Endothelial cell of umbilical vein (primary cell): ENCODE data around the gene KRT79. TPM values are rescaled to one million over a fixed set of nuclear protein-coding genes. Genes with fewer than 3 reads are reported as not detected.

ENCODE experiments used
- BruUV-seq: library from RNA; stranded (reverse); fragments of 400-500 nt; replicated peaks from 2 replicates; lab custom pipeline; 2021; lab: Mats Ljungman, UMichigan
- CTCF ChIA-PET: fragments of 300-600, 350-600 bp; sonication (Branson Sonifier 250); formaldehyde crosslinking; loops from one replicate; lab custom pipeline; 2021; ENCODE audit warnings: antibody characterized with exemption, inconsistent platforms; lab: Charles Lee
- POLR2A ChIA-PET: fragments of 300-600, 350-600 bp; sonication (Branson Sonifier 250); formaldehyde crosslinking; loops from one replicate; lab custom pipeline; 2021; ENCODE audit warnings: antibody characterized with exemption, inconsistent platforms; lab: Charles Lee
- DNase-seq: peaks from one replicate; pipeline ENCODE4 v3.0.0-alpha.2; 2011; ENCODE audit warnings: low read depth, low spot score
- FAIRE-seq: peaks from 2 replicates; lab custom pipeline; 2011; peaks lifted over from hg19 to GRCh38; lab: Jason Lieb, UNC
- H2AFZ ChIP-seq: 2 replicates; pipeline ENCODE4 v1.6.0; 2012; ENCODE audit warnings: low read depth, low read length, control low read depth, inconsistent platforms
- H3K27ac ChIP-seq: 2 replicates; pipeline ENCODE4 v1.5.1; 2011; ENCODE audit warnings: low read depth, mild to moderate bottlenecking, control low read depth, low read length, moderate library complexity; ENCODE audit not compliant: insufficient read depth
- H3K27me3 ChIP-seq, 2 experiments: 2 replicates each; pipeline versions ENCODE4 v1.6.0 to v1.6.1; 2011; ENCODE audit warnings: low read length in 2 of 2, mixed read lengths in 1 of 2; ENCODE audit not compliant: control insufficient read depth in 2 of 2, insufficient read depth in 2 of 2
- H3K36me3 ChIP-seq, 2 experiments: 2 replicates in 1 of 2; 3 replicates in 1 of 2; pipeline ENCODE4 v1.5.1; 2011; ENCODE audit warnings: low read length in 2 of 2, mild to moderate bottlenecking in 1 of 2, moderate library complexity in 1 of 2; ENCODE audit not compliant: control insufficient read depth in 2 of 2, insufficient read depth in 2 of 2; ENCODE audit errors: extremely low read depth in 1 of 2
- H3K4me1 ChIP-seq: 3 replicates; pipeline ENCODE4 v1.5.1; 2011; ENCODE audit warnings: mild to moderate bottlenecking, low read length; ENCODE audit not compliant: control insufficient read depth, insufficient read depth; ENCODE audit errors: extremely low read depth
- H3K4me2 ChIP-seq: 2 replicates; pipeline ENCODE4 v1.6.1; 2011; ENCODE audit warnings: low read length, control low read depth, mixed read lengths; ENCODE audit not compliant: insufficient read depth
- H3K4me3 ChIP-seq, 3 experiments: fragments of 200-600 bp in 1 of 3; sonication (generic), shearing (Covaris generic) in 1 of 3; replicated peaks in 1 of 3; 2 replicates each; pipeline ENCODE4 v1.5.1; 2011 to 2016; ENCODE audit warnings: control low read depth in 3 of 3, low read length in 3 of 3, mild to moderate bottlenecking in 2 of 3, inconsistent platforms in 1 of 3, low read depth in 1 of 3, moderate library complexity in 1 of 3; ENCODE audit not compliant: insufficient read depth in 1 of 3
- H3K79me2 ChIP-seq: 2 replicates; pipeline ENCODE4 v1.6.0; 2012; ENCODE audit warnings: low read length, inconsistent platforms; ENCODE audit not compliant: control insufficient read depth, insufficient read depth
- H3K9ac ChIP-seq: replicated peaks from 2 replicates; pipeline ENCODE3; 2011; ENCODE audit warnings: low read length, control low read depth; ENCODE audit not compliant: insufficient read depth; ENCODE audit errors: extremely low read depth
- H3K9me1 ChIP-seq: replicated peaks from 3 replicates; pipeline ENCODE4 v1.6.0; 2011; ENCODE audit warnings: mild to moderate bottlenecking, low read length; ENCODE audit not compliant: control insufficient read depth, insufficient read depth; ENCODE audit errors: extremely low read depth
- H3K9me3 ChIP-seq: replicated peaks from 2 replicates; pipeline ENCODE4 v1.5.1; 2012; ENCODE audit warnings: low read length, inconsistent platforms; ENCODE audit not compliant: control insufficient read depth, insufficient read depth
- H4K20me1 ChIP-seq: replicated peaks from 2 replicates; pipeline ENCODE3; 2011; ENCODE audit warnings: mild to moderate bottlenecking, low read length; ENCODE audit not compliant: control insufficient read depth, insufficient read depth; ENCODE audit errors: extremely low read depth
- CTCF ChIP-seq, 2 donors: IDR thresholded peaks; 1 replicate in 1 of 2; 2 replicates in 1 of 2; pipeline ENCODE4 v1.5.1; 2011; ENCODE audit warnings: low read length in 2 of 2, mild to moderate bottlenecking in 2 of 2, moderate library complexity in 2 of 2, control low read depth in 1 of 2, inconsistent platforms in 1 of 2, low read depth in 1 of 2; ENCODE audit not compliant: insufficient read depth in 1 of 2; ENCODE audit errors: extremely low read depth in 1 of 2
- EZH2 ChIP-seq: IDR thresholded peaks from 2 replicates; pipeline ENCODE4 v1.6.1; 2012; ENCODE audit warnings: borderline replicate concordance, low read depth, mild to moderate bottlenecking, moderate library complexity, low read length, inconsistent platforms; ENCODE audit not compliant: severe bottlenecking
- JUN ChIP-seq: IDR thresholded peaks from 2 replicates; pipeline ENCODE4 v1.6.1; 2011; ENCODE audit warnings: borderline replicate concordance, low read depth; ENCODE audit not compliant: insufficient read length, insufficient read depth
- POLR2A ChIP-seq: IDR thresholded peaks from 2 replicates; pipeline ENCODE4 v1.6.1; 2012; ENCODE audit warnings: low read depth, mild to moderate bottlenecking, control low read depth, low read length
- dilution Hi-C: fragments of 300-500 bp; cut with MboI; formaldehyde crosslinking; loops from one replicate; pipeline ENCODE4 v1.15.0; 2019; ENCODE audit warnings: low sequenced_read_pairs; ENCODE audit not compliant: extremely low pct_ligation_motif_present
- intact Hi-C: fragments of 100-400 bp; cut with micrococcal nuclease; formaldehyde crosslinking; loops from one replicate; pipeline ENCODE4 v1.10.0; 2022
- polyA plus RNA-seq, 4 experiments: library from polyadenylated mRNA; depleted of rRNA in 3 of 4; stranded (reverse) in 3 of 4; unstranded in 1 of 4; fragments of >200 nt; gene quantifications; 2 replicates each; pipeline versions ENCODE4 v1.2.1 to v1.2.3, GENCODE V29; 2011 to 2012; ENCODE audit warnings: missing spikeins in 1 of 4
- total RNA-seq: library from RNA; stranded (reverse); gene quantifications from 2 replicates; pipeline ENCODE4 v1.2.3, GENCODE V29; 2021

The KRT79 gene
- total and polyA plus RNA-seq, 2 donors (not counting 3 experiments of a cell fraction or from before 2014, with no cell fraction given) = not detected

- Histone ChIP-seq H4K20me1 (no peaks in the 10 kb centered on the region), H3K9me3 (no peaks in the 10 kb centered on the region), H3K4me2 (no peak overlapping the region), H3K9me1 (no peaks in the 10 kb centered on the region), H3K27me3 (peaks cover 2 to 3% of the 10 kb centered on the region in 2 experiments), H3K4me3 (no peak overlapping the region), H3K9ac (no peak overlapping the region), H3K4me1 (no peaks in the 10 kb centered on the region), H2AFZ (no peak overlapping the region), H3K27ac (no peak overlapping the region), H3K36me3 (no peaks in the 10 kb centered on the region), H3K79me2 (no peaks in the 10 kb centered on the region)
- DNase-seq (no peak), FAIRE-seq (no peak)
- intact Hi-C loops (no loop called here), dilution Hi-C loops (no loop called here)
- TF ChIP-seq POLR2A (no peak), JUN (no peak), CTCF (IDR thresholded peaks at IDR 0.05; ENCODE audit: extremely low read depth in 1 of 2, insufficient read depth in 1 of 2, low read depth in 1 of 2, low read length in 2 of 2) (no peak), EZH2 (no peak)
- no TSS peak for BruUV-seq
- ChIA-PET POLR2A (no interaction called here), CTCF (no interaction called here)
Measured at GRCh38 chr12:52827499-52828090, 6.5 kb downstream of the KRT79 start.
